ENCODE data around the gene LCN15. TPM values are rescaled to one million over a fixed set of nuclear protein-coding genes. Genes with fewer than 3 reads are reported as not detected.

Gene LCN15
- total RNA-seq, 1 experiment from 2014 or later = not detected

DNA sequence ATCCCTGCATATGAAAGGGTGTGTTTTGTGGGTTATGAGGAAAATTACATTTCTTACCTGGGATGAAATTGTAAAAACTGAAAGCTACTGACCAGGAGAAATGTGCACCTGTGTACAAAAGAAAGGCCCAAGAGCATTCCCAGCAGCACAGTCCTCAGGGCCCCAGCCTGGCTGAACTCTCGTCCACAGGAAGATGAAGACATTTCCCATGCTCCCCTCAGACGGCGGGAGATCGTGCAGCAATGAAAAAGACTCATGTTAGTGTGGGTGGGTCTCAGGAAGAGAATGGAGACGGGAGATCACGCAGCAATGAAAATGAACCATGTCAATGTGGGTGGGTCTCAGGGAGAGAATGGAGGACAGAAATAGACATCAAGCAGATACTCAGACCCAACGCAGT lies 12.6 kb upstream of the LCN15 start:
- intact Hi-C loops (cut with micrococcal nuclease; ENCODE audit: unreplicated experiment) = no loop called here
- no TSS peak for BruUV-seq (replicated peaks)
- no peaks in the 10 kb centered on the region for H3K9me3 Mint-ChIP-seq (ENCODE audit: low read depth, unreplicated experiment)
- CTCF ChIA-PET = no interaction called here
- H3K27me3 Mint-ChIP-seq (ENCODE audit: unreplicated experiment) = peaks cover 57% of the 10 kb centered on the region
- peaks cover 16% of the 10 kb centered on the region for H3K4me1 Mint-ChIP-seq (ENCODE audit: low read depth, unreplicated experiment)
- DNase-seq = no peak
- no peak overlapping the region for H3K27ac Mint-ChIP-seq (ENCODE audit: unreplicated experiment)
- TF ChIP-seq, protein P1, sequence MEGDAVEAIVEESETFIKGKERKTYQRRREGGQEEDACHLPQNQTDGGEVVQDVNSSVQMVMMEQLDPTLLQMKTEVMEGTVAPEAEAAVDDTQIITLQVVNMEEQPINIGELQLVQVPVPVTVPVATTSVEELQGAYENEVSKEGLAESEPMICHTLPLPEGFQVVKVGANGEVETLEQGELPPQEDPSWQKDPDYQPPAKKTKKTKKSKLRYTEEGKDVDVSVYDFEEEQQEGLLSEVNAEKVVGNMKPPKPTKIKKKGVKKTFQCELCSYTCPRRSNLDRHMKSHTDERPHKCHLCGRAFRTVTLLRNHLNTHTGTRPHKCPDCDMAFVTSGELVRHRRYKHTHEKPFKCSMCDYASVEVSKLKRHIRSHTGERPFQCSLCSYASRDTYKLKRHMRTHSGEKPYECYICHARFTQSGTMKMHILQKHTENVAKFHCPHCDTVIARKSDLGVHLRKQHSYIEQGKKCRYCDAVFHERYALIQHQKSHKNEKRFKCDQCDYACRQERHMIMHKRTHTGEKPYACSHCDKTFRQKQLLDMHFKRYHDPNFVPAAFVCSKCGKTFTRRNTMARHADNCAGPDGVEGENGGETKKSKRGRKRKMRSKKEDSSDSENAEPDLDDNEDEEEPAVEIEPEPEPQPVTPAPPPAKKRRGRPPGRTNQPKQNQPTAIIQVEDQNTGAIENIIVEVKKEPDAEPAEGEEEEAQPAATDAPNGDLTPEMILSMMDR (IDR thresholded peaks at IDR 0.05; ENCODE audit: unreplicated experiment) = no peak
- no peaks in the 10 kb centered on the region for H3K36me3 Mint-ChIP-seq (ENCODE audit: insufficient read depth, unreplicated experiment)
- peak overlapping the region; percentile 6 for H3K4me3 Mint-ChIP-seq (ENCODE audit: low read depth, unreplicated experiment)

DNA sequence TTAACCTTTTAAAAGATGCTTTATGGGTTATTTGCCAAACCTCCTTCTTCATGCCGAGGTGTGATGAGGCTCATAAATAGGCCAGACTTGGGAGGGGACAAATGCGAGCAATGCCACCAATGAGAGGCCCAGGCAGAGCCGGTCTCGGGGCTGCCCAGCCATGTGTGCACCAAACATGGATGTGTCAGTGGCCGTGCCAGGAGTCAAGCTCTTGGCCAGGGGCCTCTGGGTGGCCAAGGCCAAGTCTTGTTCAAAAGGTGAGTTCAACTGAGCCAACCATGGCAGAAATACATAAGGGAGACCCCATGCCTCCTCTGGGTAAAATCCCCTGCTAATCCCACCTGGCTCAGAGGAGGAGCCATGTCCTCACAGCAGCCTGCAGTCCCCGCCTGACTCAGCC lies 10.9 kb upstream of the LCN15 start:
- no peaks in the 10 kb centered on the region for H3K9me3 Mint-ChIP-seq (ENCODE audit: low read depth, unreplicated experiment)
- BruUV-seq (replicated peaks) = no TSS peak
- no peak overlapping the region for H3K27ac Mint-ChIP-seq (ENCODE audit: unreplicated experiment)
- H3K4me3 Mint-ChIP-seq (ENCODE audit: low read depth, unreplicated experiment) = no peak overlapping the region
- CTCF ChIA-PET = interaction anchor here (0.6 kb wide), 2 partner anchors 14 to 39 kb away, joined by 3 to 4 read pairs; no protein-coding TSS in a partner anchor
- DNase-seq = no peak
- intact Hi-C loops (cut with micrococcal nuclease; ENCODE audit: unreplicated experiment) = no loop called here
- H3K36me3 Mint-ChIP-seq (ENCODE audit: insufficient read depth, unreplicated experiment) = no peaks in the 10 kb centered on the region
- peaks cover 16% of the 10 kb centered on the region for H3K4me1 Mint-ChIP-seq (ENCODE audit: low read depth, unreplicated experiment)
- H3K27me3 Mint-ChIP-seq (ENCODE audit: unreplicated experiment) = peaks cover 43% of the 10 kb centered on the region
- TF ChIP-seq, protein P1 (IDR thresholded peaks at IDR 0.05; ENCODE audit: unreplicated experiment) = no peak

DNA sequence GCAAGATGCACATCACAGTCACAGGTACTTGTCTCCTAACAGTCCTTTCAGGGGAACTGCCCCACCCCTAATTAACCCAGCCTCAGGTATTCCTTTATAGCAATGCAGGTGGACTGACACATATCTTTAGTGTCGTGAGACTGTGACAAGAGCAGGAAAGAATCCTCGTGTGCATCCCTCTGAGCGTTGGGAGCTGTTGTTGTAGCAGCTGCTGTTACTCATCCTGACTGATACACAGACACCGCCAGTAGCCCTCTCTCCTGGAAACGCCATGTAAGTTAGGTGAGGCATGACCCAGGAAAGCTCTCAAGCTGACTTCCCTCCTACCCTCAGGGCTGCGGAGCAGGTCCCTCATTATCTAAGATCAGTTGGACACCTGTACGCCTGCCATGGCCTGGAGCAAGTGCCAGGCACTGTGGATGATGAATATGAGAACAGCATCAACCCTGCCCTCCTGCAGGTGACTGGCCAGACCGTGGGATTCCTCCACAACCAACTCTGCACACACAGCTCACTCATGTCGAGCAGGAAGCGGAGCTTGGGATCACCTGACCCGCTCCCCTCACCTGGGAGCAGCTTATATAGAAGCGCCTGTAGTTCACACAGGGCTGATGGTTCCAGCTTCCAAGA lies 10.2 kb upstream of the LCN15 start:
- DNase-seq = no peak
- Mint-ChIP-seq H3K9me3 (ENCODE audit: low read depth, unreplicated experiment) (no peaks in the 10 kb centered on the region), H3K4me3 (ENCODE audit: low read depth, unreplicated experiment) (no peak overlapping the region), H3K27me3 (ENCODE audit: unreplicated experiment) (peaks cover 43% of the 10 kb centered on the region), H3K36me3 (ENCODE audit: insufficient read depth, unreplicated experiment) (no peaks in the 10 kb centered on the region), H3K27ac (ENCODE audit: unreplicated experiment) (no peak overlapping the region), H3K4me1 (ENCODE audit: low read depth, unreplicated experiment) (peaks cover 16% of the 10 kb centered on the region)
- no TSS peak for BruUV-seq (replicated peaks)
- CTCF ChIA-PET = interaction anchor here (0.6 kb wide), 2 partner anchors 13 to 38 kb away, joined by 3 to 4 read pairs; no protein-coding TSS in a partner anchor
- intact Hi-C loops (cut with micrococcal nuclease; ENCODE audit: unreplicated experiment) = no loop called here
- TF ChIP-seq, protein P1 (IDR thresholded peaks at IDR 0.05; ENCODE audit: unreplicated experiment) = no peak

DNA sequence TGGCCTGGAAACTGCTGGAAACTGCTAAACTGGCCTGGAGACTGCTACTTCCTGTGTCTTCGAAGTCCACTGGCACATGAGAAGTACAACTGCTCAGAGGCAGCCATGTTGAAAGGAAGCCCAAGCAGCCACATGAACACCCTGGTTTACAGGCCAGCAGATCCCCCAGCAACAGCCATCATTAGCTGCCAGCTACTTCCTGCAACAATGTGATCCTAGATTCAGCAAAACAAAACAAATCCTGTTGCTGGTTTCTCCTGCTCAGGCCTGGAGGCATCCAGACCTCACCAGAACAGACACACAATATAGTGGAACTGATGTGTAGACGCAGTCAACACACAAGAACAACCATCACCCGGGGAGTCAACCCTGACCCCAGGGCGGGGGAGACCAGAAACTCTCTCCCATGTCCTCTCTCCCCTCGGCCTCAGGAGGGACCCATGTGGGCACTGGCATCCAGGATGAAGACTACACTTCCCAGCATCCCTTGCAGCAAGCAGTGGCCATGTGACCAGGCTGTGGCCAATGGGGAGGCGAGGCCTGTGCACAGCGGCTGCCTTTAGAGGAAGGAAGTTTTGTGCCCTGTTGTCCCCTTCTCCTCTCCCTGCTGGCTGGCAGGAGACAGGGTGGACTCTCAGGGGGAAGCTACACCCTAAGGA lies 9.2 kb upstream of the LCN15 start:
- no TSS peak for BruUV-seq (replicated peaks)
- TF ChIP-seq, protein P1 (IDR thresholded peaks at IDR 0.05; ENCODE audit: unreplicated experiment) = no peak
- Mint-ChIP-seq H3K4me3 (ENCODE audit: low read depth, unreplicated experiment) (no peak overlapping the region), H3K27me3 (ENCODE audit: unreplicated experiment) (peaks cover 35% of the 10 kb centered on the region), H3K36me3 (ENCODE audit: insufficient read depth, unreplicated experiment) (no peaks in the 10 kb centered on the region), H3K9me3 (ENCODE audit: low read depth, unreplicated experiment) (no peaks in the 10 kb centered on the region), H3K4me1 (ENCODE audit: low read depth, unreplicated experiment) (peaks cover 16% of the 10 kb centered on the region), H3K27ac (ENCODE audit: unreplicated experiment) (no peak overlapping the region)
- intact Hi-C loops (cut with micrococcal nuclease; ENCODE audit: unreplicated experiment) = no loop called here
- DNase-seq = peak; percentile 27
- CTCF ChIA-PET = no interaction called here
